A549 (cell line): ENCODE results near the gene PRKN.

Experiments
- CEBPB ChIP-seq, 2 experiments: fragments of >200 bp in 1 of 2; sonication (Bioruptor Twin) in 1 of 2; formaldehyde crosslinking in 1 of 2; IDR thresholded peaks; 2 replicates each; pipeline ENCODE4 v1.6.1; 2012 to 2016
- CTCF ChIP-seq: fragments of >200 bp; sonication (Bioruptor Twin); formaldehyde crosslinking; IDR thresholded peaks from 3 replicates; pipeline ENCODE4 v1.5.1; 2016
- EP300 ChIP-seq, 2 experiments: fragments of >200 bp; sonication (Bioruptor Twin); formaldehyde crosslinking; IDR thresholded peaks; 2 replicates in 1 of 2; 3 replicates in 1 of 2; pipeline ENCODE4 v1.6.1; 2016 to 2017
- SMC3 ChIP-seq: fragments of >200 bp; sonication (Bioruptor Twin); formaldehyde crosslinking; IDR thresholded peaks from 3 replicates; pipeline ENCODE4 v1.6.1; 2018; ENCODE audit warnings: inconsistent platforms

- TF ChIP-seq CEBPB (IDR thresholded peaks at IDR 0.05) = no peak
- no peak for TF ChIP-seq CTCF
- no peak for TF ChIP-seq SMC3
- TF ChIP-seq EP300 (IDR thresholded peaks at IDR 0.05) = no peak
Measured at GRCh38 chr6:161843066-161843465, 884.5 kb downstream of the PRKN start.
